K562 (cell line): Measurements from ENCODE around the gene OPRL1. TPM values are rescaled to one million over a fixed set of nuclear protein-coding genes. Genes with fewer than 3 reads are reported as not detected.
A peak's percentile ranks its signal among the peaks of the same experiment; 100 is the strongest.

ENCODE experiments used
- AFF1 ChIP-seq, 2 experiments: fragments of 450-650 bp; IDR thresholded peaks; 2 replicates each; pipeline ENCODE4 v1.6.1; 2018; ENCODE audit warnings: mild to moderate bottlenecking in 2 of 2, low read depth in 1 of 2; ENCODE audit not compliant: partially characterized antibody in 2 of 2
- ARID1B ChIP-seq: fragments of 450-650 bp; IDR thresholded peaks from 2 replicates; pipeline ENCODE4 v1.6.1; 2016; ENCODE audit warnings: antibody characterized with exemption, mild to moderate bottlenecking, inconsistent platforms
- C11orf30 ChIP-seq: fragments of 450-650 bp; IDR thresholded peaks from 2 replicates; pipeline ENCODE4 v1.6.1; 2016; ENCODE audit warnings: low read depth, mild to moderate bottlenecking
- CREB1 ChIP-seq, 2 experiments: sonication (generic) in 1 of 2; formaldehyde crosslinking in 1 of 2; IDR thresholded peaks; 2 replicates each; pipeline versions ENCODE4 v1.6.1 to v1.8.0; 2012 to 2022; ENCODE audit warnings: inconsistent platforms in 1 of 2, mild to moderate bottlenecking in 1 of 2, missing genetic modification reagents in 1 of 2, moderate library complexity in 1 of 2
- MAFG ChIP-seq: fragments of 450-650 bp; conservative IDR thresholded peaks from 2 replicates; pipeline ENCODE4 v1.6.1; 2016; ENCODE audit warnings: missing genetic modification characterization, missing compliant biosample characterization
- MEIS2 ChIP-seq: fragments of 450-650 bp; IDR thresholded peaks from 2 replicates; pipeline ENCODE4 v1.6.1; 2014; ENCODE audit warnings: mild to moderate bottlenecking; ENCODE audit not compliant: partially characterized antibody
- NR2C1 ChIP-seq, 2 experiments: fragments of 450-650 bp; IDR thresholded peaks; 2 replicates each; pipeline ENCODE4 v1.6.1; 2017; ENCODE audit warnings: mild to moderate bottlenecking in 2 of 2, antibody characterized with exemption in 1 of 2, inconsistent platforms in 1 of 2, missing compliant biosample characterization in 1 of 2, missing genetic modification characterization in 1 of 2
- NR2C2 ChIP-seq, 2 experiments: fragments of 200-800 bp in 1 of 2; sonication (Bioruptor generic) in 1 of 2; sonication (generic) in 1 of 2; formaldehyde crosslinking in 1 of 2; IDR thresholded peaks; 2 replicates each; pipeline versions ENCODE4 v1.6.1 to v1.8.0; 2016 to 2022; ENCODE audit warnings: mild to moderate bottlenecking in 1 of 2, missing compliant biosample characterization in 1 of 2, missing genetic modification characterization in 1 of 2, missing genetic modification reagents in 1 of 2
- PCBP1 ChIP-seq: fragments of 200-400 bp; formaldehyde crosslinking; IDR thresholded peaks from 2 replicates; pipeline ENCODE4 v1.6.1; 2018; ENCODE audit warnings: mild to moderate bottlenecking, low read depth, low read length; ENCODE audit not compliant: poor library complexity, severe bottlenecking
- POLR2G ChIP-seq: fragments of 200-400 bp; formaldehyde crosslinking; IDR thresholded peaks from 2 replicates; pipeline ENCODE4 v1.6.1; 2017; ENCODE audit warnings: low read depth, mild to moderate bottlenecking, antibody characterized with exemption, low read length, moderate library complexity
- RBFOX2 ChIP-seq: fragments of 200-400 bp; formaldehyde crosslinking; IDR thresholded peaks from 2 replicates; pipeline ENCODE4 v1.6.1; 2017; ENCODE audit warnings: low read depth, mild to moderate bottlenecking, low read length, moderate library complexity
- TFAP4 ChIP-seq: sonication (generic); formaldehyde crosslinking; IDR thresholded peaks from 2 replicates; pipeline ENCODE4 v1.8.0; 2022; ENCODE audit warnings: missing genetic modification reagents, mild to moderate bottlenecking, moderate library complexity, borderline replicate concordance
- ZHX1 ChIP-seq: fragments of 150-350 bp; conservative IDR thresholded peaks from 2 replicates; pipeline ENCODE4 v1.6.1; 2014; ENCODE audit warnings: low read length
- ZNF408 ChIP-seq: fragments of 250-450 bp; sonication (Bioruptor Pico); IDR thresholded peaks from 2 replicates; pipeline ENCODE4 v1.4.0; 2020; ENCODE audit warnings: low read depth, mild to moderate bottlenecking, moderate library complexity
- ZNF57 ChIP-seq: fragments of 450-650 bp; formaldehyde crosslinking; IDR thresholded peaks from 2 replicates; pipeline ENCODE4 v1.4.0; 2020; ENCODE audit warnings: mild to moderate bottlenecking, moderate library complexity
- ZNF586 ChIP-seq: fragments of 450-650 bp; formaldehyde crosslinking; conservative IDR thresholded peaks from 2 replicates; pipeline ENCODE4 v1.4.0; 2020; ENCODE audit warnings: mild to moderate bottlenecking, moderate library complexity
- polyA plus RNA-seq, 8 experiments: library from polyadenylated mRNA; depleted of rRNA in 4 of 8; stranded (reverse) in 5 of 8; unstranded in 3 of 8; fragments of >200 nt; fragmentation: Nextera tagmentation in 2 of 8; fragmentation: Illumina TruSeq in 1 of 8; extraction: Ambion mirVana in 2 of 8; extraction: Trizol in 1 of 8; gene quantifications; 2 replicates each; pipeline versions ENCODE4 v1.2.1 to v1.2.3, GENCODE V29; 2011 to 2014; ENCODE audit warnings: inconsistent platforms in 1 of 8, missing spikeins in 1 of 8
- total RNA-seq, 7 experiments: library from RNA; depleted of rRNA in 6 of 7; stranded (reverse); fragments of >200 nt in 6 of 7; fragmentation: Illumina TruSeq in 2 of 7; extraction: Trizol in 2 of 7; gene quantifications; 2 replicates each; pipeline versions ENCODE4 v1.2.1 to v1.2.3, GENCODE V29; 2011 to 2021; ENCODE audit warnings: low replicate concordance in 1 of 7

Gene OPRL1
- total and polyA plus RNA-seq, 9 of the 15 experiments (the other 6 are each of a cell fraction or from before 2014, with no cell fraction given) = 0.06 to 0.33 (median 0.11) TPM; not detected in 2

- TF ChIP-seq ZNF586 (CRISPR knock-in tag) = no peak
- 0 out of 2 replicates have a peak, but pooled peaks have one; percentile 45 for TF ChIP-seq POLR2G
- no peak for TF ChIP-seq AFF1 (IDR thresholded peaks at IDR 0.05; ENCODE audit: low read depth in 1 of 2, partially characterized antibody in 2 of 2)
- peak; percentile 83 for TF ChIP-seq C11orf30
- peak; percentile 92 for TF ChIP-seq NR2C1 (IDR thresholded peaks at IDR 0.05)
- peak; percentile 90 for TF ChIP-seq NR2C1 (tag; IDR thresholded peaks at IDR 0.05)
- TF ChIP-seq MEIS2 = peak; percentile 52
- peak; percentile 34; the same call in 1 of the 2 replicates for TF ChIP-seq ARID1B
- peak; percentile 4 for TF ChIP-seq PCBP1
- TF ChIP-seq RBFOX2 = peak; percentile 18; the same call in 1 of the 2 replicates
- peak; percentile 67; the same call in 1 of the 2 replicates for TF ChIP-seq TFAP4 (CRISPR knock-in tag)
- TF ChIP-seq ZHX1 = no peak
- TF ChIP-seq NR2C2 (CRISPR knock-in tag; IDR thresholded peaks at IDR 0.05) = peak; percentile 89
- TF ChIP-seq NR2C2 (tag; IDR thresholded peaks at IDR 0.05) = peak; percentile 71; the same call in 1 of the 2 replicates
- TF ChIP-seq ZNF408 (CRISPR knock-in tag) = no peak
- TF ChIP-seq ZNF57 (CRISPR knock-in tag) = no peak
- TF ChIP-seq MAFG (tag) = peak; percentile 74
- 0 out of 2 replicates have a peak, but pooled peaks have one; percentile 36 for TF ChIP-seq CREB1 (IDR thresholded peaks at IDR 0.05)
- TF ChIP-seq CREB1 (CRISPR knock-in tag; IDR thresholded peaks at IDR 0.05) = no peak
Measured at GRCh38 chr20:64036346-64037198, 43.3 kb upstream of the OPRL1 start (continued).
